ENCODE results near the gene DNHD1.

Gene DNHD1

GRCh38 chr11:6548121-6548520 is 51.0 kb downstream of the DNHD1 start:
- 89 to 90% methylated on average over 2 of the region's 2 CpGs for WGBS, 2 experiments (ENCODE audit: insufficient coverage in 2 of 2)
- no peaks in the 10 kb centered on the region for H3K9me3 ChIP-seq (ENCODE audit: control insufficient read depth, low read length)
- peaks cover 30% of the 10 kb centered on the region for H3K36me3 ChIP-seq (ENCODE audit: control insufficient read depth, insufficient read depth, low read length)
- no peak overlapping the region for H3K4me3 ChIP-seq (ENCODE audit: extremely low read depth, insufficient read depth, low read length, poor library complexity, severe bottlenecking)
- no peak overlapping the region for H3K27ac ChIP-seq (ENCODE audit: low read depth, low read length, severe bottlenecking)
- H3K4me1 ChIP-seq (ENCODE audit: control insufficient read depth, insufficient read depth, low read length, poor library complexity, severe bottlenecking), result no peaks in the 10 kb centered on the region

GRCh38 chr11:6548641-6549040 is 51.6 kb downstream of the DNHD1 start:
- H3K4me3 ChIP-seq (ENCODE audit: extremely low read depth, insufficient read depth, low read length, poor library complexity, severe bottlenecking), result no peak overlapping the region
- no peak overlapping the region for H3K27ac ChIP-seq (ENCODE audit: low read depth, low read length, severe bottlenecking)
- H3K36me3 ChIP-seq (ENCODE audit: control insufficient read depth, insufficient read depth, low read length), result peaks cover 30% of the 10 kb centered on the region
- H3K4me1 ChIP-seq (ENCODE audit: control insufficient read depth, insufficient read depth, low read length, poor library complexity, severe bottlenecking), result no peaks in the 10 kb centered on the region
- no peaks in the 10 kb centered on the region for H3K9me3 ChIP-seq (ENCODE audit: control insufficient read depth, low read length)
- 92 to 100% methylated on average over 1 to 2 of the region's 3 CpGs for WGBS, 2 experiments (ENCODE audit: insufficient coverage in 2 of 2)

- Histone ChIP-seq H3K4me3 (ENCODE audit: extremely low read depth, insufficient read depth, low read length, poor library complexity, severe bottlenecking) (no peak overlapping the region), H3K4me1 (ENCODE audit: control insufficient read depth, insufficient read depth, low read length, poor library complexity, severe bottlenecking) (no peaks in the 10 kb centered on the region), H3K9me3 (ENCODE audit: control insufficient read depth, low read length) (no peaks in the 10 kb centered on the region), H3K36me3 (ENCODE audit: control insufficient read depth, insufficient read depth, low read length) (no peaks in the 10 kb centered on the region), H3K27ac (ENCODE audit: low read depth, low read length, severe bottlenecking) (no peak overlapping the region)
Measured at GRCh38 chr11:6553634-6554033, 56.6 kb downstream of the DNHD1 start.

GRCh38 chr11:6554828-6555706 is 58.0 kb downstream of the DNHD1 start:
- Histone ChIP-seq H3K27ac (ENCODE audit: low read depth, low read length, severe bottlenecking) (no peak overlapping the region), H3K4me1 (ENCODE audit: control insufficient read depth, insufficient read depth, low read length, poor library complexity, severe bottlenecking) (no peaks in the 10 kb centered on the region), H3K36me3 (ENCODE audit: control insufficient read depth, insufficient read depth, low read length) (no peaks in the 10 kb centered on the region), H3K4me3 (ENCODE audit: extremely low read depth, insufficient read depth, low read length, poor library complexity, severe bottlenecking) (no peak overlapping the region), H3K9me3 (ENCODE audit: control insufficient read depth, low read length) (no peaks in the 10 kb centered on the region)
- WGBS, 2 experiments (ENCODE audit: insufficient coverage in 2 of 2), result 67 to 88% methylated on average over 1 to 2 of the region's 5 CpGs

GRCh38 chr11:6556139-6556949 is 59.3 kb downstream of the DNHD1 start:
- Histone ChIP-seq H3K36me3 (ENCODE audit: control insufficient read depth, insufficient read depth, low read length) (peaks cover 3% of the 10 kb centered on the region), H3K4me1 (ENCODE audit: control insufficient read depth, insufficient read depth, low read length, poor library complexity, severe bottlenecking) (no peaks in the 10 kb centered on the region), H3K27ac (ENCODE audit: low read depth, low read length, severe bottlenecking) (no peak overlapping the region), H3K4me3 (ENCODE audit: extremely low read depth, insufficient read depth, low read length, poor library complexity, severe bottlenecking) (no peak overlapping the region), H3K9me3 (ENCODE audit: control insufficient read depth, low read length) (no peaks in the 10 kb centered on the region)
- WGBS, 2 experiments (ENCODE audit: insufficient coverage in 2 of 2), result 87 to 89% methylated on average over 6 of the region's 11 CpGs

GRCh38 chr11:6557063-6557462 is 60.0 kb downstream of the DNHD1 start:
- 97 to 98% methylated on average over 9 to 11 of the region's 11 CpGs for WGBS, 2 experiments (ENCODE audit: insufficient coverage in 2 of 2)
- H3K4me1 ChIP-seq (ENCODE audit: control insufficient read depth, insufficient read depth, low read length, poor library complexity, severe bottlenecking), result no peaks in the 10 kb centered on the region

GRCh38 chr11:6557761-6558674 is 60.9 kb downstream of the DNHD1 start:
- no peak overlapping the region for H3K4me3 ChIP-seq (ENCODE audit: extremely low read depth, insufficient read depth, low read length, poor library complexity, severe bottlenecking)
- H3K9me3 ChIP-seq (ENCODE audit: control insufficient read depth, low read length), result no peaks in the 10 kb centered on the region
- 95 to 97% methylated on average over 13 to 14 of the region's 14 CpGs for WGBS, 2 experiments (ENCODE audit: insufficient coverage in 2 of 2)
- H3K36me3 ChIP-seq (ENCODE audit: control insufficient read depth, insufficient read depth, low read length), result peaks cover 3% of the 10 kb centered on the region
- peaks cover 4% of the 10 kb centered on the region for H3K4me1 ChIP-seq (ENCODE audit: control insufficient read depth, insufficient read depth, low read length, poor library complexity, severe bottlenecking)
- H3K27ac ChIP-seq (ENCODE audit: low read depth, low read length, severe bottlenecking), result no peak overlapping the region

More at GRCh38 chr11:6557063-6557462, 60.0 kb downstream of the DNHD1 start:
- Histone ChIP-seq H3K9me3 (ENCODE audit: control insufficient read depth, low read length) (no peaks in the 10 kb centered on the region), H3K36me3 (ENCODE audit: control insufficient read depth, insufficient read depth, low read length) (peaks cover 3% of the 10 kb centered on the region), H3K27ac (ENCODE audit: low read depth, low read length, severe bottlenecking) (no peak overlapping the region), H3K4me3 (ENCODE audit: extremely low read depth, insufficient read depth, low read length, poor library complexity, severe bottlenecking) (no peak overlapping the region)

- WGBS, 2 experiments (ENCODE audit: insufficient coverage in 2 of 2), result 100% methylated on average over 1 of the region's 1 CpG
Measured at GRCh38 chr11:6559369-6559768, 62.3 kb downstream of the DNHD1 start.

GRCh38 chr11:6561288-6561687 is 64.2 kb downstream of the DNHD1 start:
- Histone ChIP-seq H3K27ac (ENCODE audit: low read depth, low read length, severe bottlenecking) (no peak overlapping the region), H3K4me1 (ENCODE audit: control insufficient read depth, insufficient read depth, low read length, poor library complexity, severe bottlenecking) (peaks cover 5% of the 10 kb centered on the region), H3K36me3 (ENCODE audit: control insufficient read depth, insufficient read depth, low read length) (peaks cover 3% of the 10 kb centered on the region), H3K4me3 (ENCODE audit: extremely low read depth, insufficient read depth, low read length, poor library complexity, severe bottlenecking) (no peak overlapping the region), H3K9me3 (ENCODE audit: control insufficient read depth, low read length) (no peaks in the 10 kb centered on the region)
- 80% methylated on average over 1 of the region's 3 CpGs; no CpG with 5 or more reads in 1 of the 2 experiments for WGBS, 2 experiments (ENCODE audit: insufficient coverage in 2 of 2)

More at GRCh38 chr11:6559369-6559768, 62.3 kb downstream of the DNHD1 start:
- no peaks in the 10 kb centered on the region for H3K9me3 ChIP-seq (ENCODE audit: control insufficient read depth, low read length)
- no peak overlapping the region for H3K4me3 ChIP-seq (ENCODE audit: extremely low read depth, insufficient read depth, low read length, poor library complexity, severe bottlenecking)
- peaks cover 5% of the 10 kb centered on the region for H3K4me1 ChIP-seq (ENCODE audit: control insufficient read depth, insufficient read depth, low read length, poor library complexity, severe bottlenecking)
- peaks cover 3% of the 10 kb centered on the region for H3K36me3 ChIP-seq (ENCODE audit: control insufficient read depth, insufficient read depth, low read length)
- no peak overlapping the region for H3K27ac ChIP-seq (ENCODE audit: low read depth, low read length, severe bottlenecking)

GRCh38 chr11:6563121-6563619 is 66.1 kb downstream of the DNHD1 start:
- Histone ChIP-seq H3K27ac (ENCODE audit: low read depth, low read length, severe bottlenecking) (no peak overlapping the region), H3K4me1 (ENCODE audit: control insufficient read depth, insufficient read depth, low read length, poor library complexity, severe bottlenecking) (peaks cover 5% of the 10 kb centered on the region), H3K4me3 (ENCODE audit: extremely low read depth, insufficient read depth, low read length, poor library complexity, severe bottlenecking) (no peak overlapping the region), H3K9me3 (ENCODE audit: control insufficient read depth, low read length) (no peaks in the 10 kb centered on the region), H3K36me3 (ENCODE audit: control insufficient read depth, insufficient read depth, low read length) (peaks cover 3% of the 10 kb centered on the region)
- WGBS, 2 experiments (ENCODE audit: insufficient coverage in 2 of 2), result 89 to 90% methylated on average over 4 of the region's 4 CpGs
